Type B pancreatic cell (in vitro differentiated cells): ENCODE data around the gene IL10RA. TPM values are rescaled to one million over a fixed set of nuclear protein-coding genes. Genes with fewer than 3 reads are reported as not detected.

Experiments
- DNase-seq: peaks from one replicate; pipeline ENCODE4 v3.0.0; 2021; ENCODE audit warnings: mixed read lengths; ENCODE audit not compliant: unreplicated experiment; ENCODE audit errors: extremely low spot score
- H3K27ac Mint-ChIP-seq: 2 replicates; pipeline ENCODE4 v1.8.0; 2021; ENCODE audit warnings: mild to moderate bottlenecking, mixed read lengths
- H3K27me3 Mint-ChIP-seq: 2 replicates; pipeline ENCODE4 v1.8.0; 2021; ENCODE audit warnings: mixed read lengths
- H3K36me3 Mint-ChIP-seq: 2 replicates; pipeline ENCODE4 v1.8.0; 2021; ENCODE audit warnings: mixed read lengths
- H3K4me1 Mint-ChIP-seq: one replicate; pipeline ENCODE4 v1.8.0; 2021; ENCODE audit warnings: mixed read lengths; ENCODE audit not compliant: unreplicated experiment
- H3K4me3 Mint-ChIP-seq: 2 replicates; pipeline ENCODE4 v1.8.0; 2021; ENCODE audit warnings: mild to moderate bottlenecking, mixed read lengths
- H3K9me3 Mint-ChIP-seq: 2 replicates; pipeline ENCODE4 v1.8.0; 2021; ENCODE audit warnings: mixed read lengths
- CTCF ChIP-seq: fragments of 200-600 bp; sonication (generic); conservative IDR thresholded peaks from 2 replicates; pipeline ENCODE4 v1.5.0; 2021; ENCODE audit warnings: antibody characterized with exemption, mild to moderate bottlenecking
- total RNA-seq: library from RNA; stranded (reverse); gene quantifications from 2 replicates; pipeline ENCODE4 v1.2.1, GENCODE V29; 2021; ENCODE audit warnings: low replicate concordance

IL10RA gene
- total RNA-seq, 1 donor from 2014 or later: 0.48 TPM

- Mint-ChIP-seq H3K36me3 (no peaks in the 10 kb centered on the region), H3K9me3 (no peaks in the 10 kb centered on the region), H3K27me3 (peaks cover 55% of the 10 kb centered on the region), H3K4me3 (no peak overlapping the region), H3K4me1 (peaks cover 12% of the 10 kb centered on the region), H3K27ac (no peak overlapping the region)
- TF ChIP-seq CTCF: no peak
- no peak for DNase-seq
Observed at GRCh38 chr11:117989351-117990102, 3.3 kb downstream of the IL10RA start.

- no peak overlapping the region for H3K27ac Mint-ChIP-seq
- no peak for DNase-seq
- no peaks in the 10 kb centered on the region for H3K36me3 Mint-ChIP-seq
- H3K4me3 Mint-ChIP-seq: no peak overlapping the region
- no peaks in the 10 kb centered on the region for H3K4me1 Mint-ChIP-seq
- peaks cover 34% of the 10 kb centered on the region for H3K27me3 Mint-ChIP-seq
- H3K9me3 Mint-ChIP-seq: no peaks in the 10 kb centered on the region
- TF ChIP-seq CTCF: no peak
Observed at GRCh38 chr11:117992136-117992535, 5.9 kb downstream of the IL10RA start.

GRCh38 chr11:117992620-117993019, 6.4 kb downstream of the IL10RA start:
- H3K9me3 Mint-ChIP-seq: no peaks in the 10 kb centered on the region
- H3K27me3 Mint-ChIP-seq: peaks cover 29% of the 10 kb centered on the region
- H3K4me1 Mint-ChIP-seq: no peaks in the 10 kb centered on the region
- DNase-seq: no peak
- H3K27ac Mint-ChIP-seq: no peak overlapping the region
- no peak overlapping the region for H3K4me3 Mint-ChIP-seq
- no peak for TF ChIP-seq CTCF
- H3K36me3 Mint-ChIP-seq: no peaks in the 10 kb centered on the region

- Mint-ChIP-seq H3K4me1 (no peaks in the 10 kb centered on the region), H3K27ac (no peak overlapping the region), H3K9me3 (no peaks in the 10 kb centered on the region), H3K4me3 (no peak overlapping the region), H3K36me3 (no peaks in the 10 kb centered on the region), H3K27me3 (peaks cover 15% of the 10 kb centered on the region)
- DNase-seq: no peak
- no peak for TF ChIP-seq CTCF
Observed at GRCh38 chr11:117993988-117994745, 8.0 kb downstream of the IL10RA start.

GRCh38 chr11:117995472-117995871, 9.3 kb downstream of the IL10RA start:
- no peak for DNase-seq
- Mint-ChIP-seq H3K36me3 (no peaks in the 10 kb centered on the region), H3K27ac (no peak overlapping the region), H3K9me3 (no peaks in the 10 kb centered on the region), H3K27me3 (peaks cover 8% of the 10 kb centered on the region), H3K4me1 (no peaks in the 10 kb centered on the region), H3K4me3 (no peak overlapping the region)
- no peak for TF ChIP-seq CTCF
